ENCODE results near the gene TSPAN12.

Gene TSPAN12

GRCh38 chr7:120805636-120806388, 52.1 kb downstream of the TSPAN12 start:
- peak in 1 of 2 donors; percentile 28 for DNase-seq
- H3K9me3 ChIP-seq: no peaks in the 10 kb centered on the region
- H3K36me3 ChIP-seq: no peaks in the 10 kb centered on the region
- TF ChIP-seq CTCF (IDR thresholded peaks at IDR 0.05): peak; percentile 64 to 70
- intact Hi-C loops (cut with DNase I; ENCODE audit: low total_unique reads): no loop called here
- peaks cover 0 to 29% (median 14%) of the 10 kb centered on the region in 4 donors for H3K4me1 ChIP-seq
- peak overlapping the region; percentile 55 to 68 for H3K27ac ChIP-seq
- no peaks in the 10 kb centered on the region for H3K27me3 ChIP-seq
- H3K4me3 ChIP-seq: no peak overlapping the region

GRCh38 chr7:120802751-120803150, 55.2 kb downstream of the TSPAN12 start:
- no peaks in the 10 kb centered on the region for H3K36me3 ChIP-seq
- H3K4me1 ChIP-seq: peaks cover 0 to 29% (median 14%) of the 10 kb centered on the region in 4 donors
- no peak overlapping the region for H3K27ac ChIP-seq
- DNase-seq: no peak
- TF ChIP-seq CTCF (IDR thresholded peaks at IDR 0.05): no peak
- H3K27me3 ChIP-seq: no peaks in the 10 kb centered on the region
- no peaks in the 10 kb centered on the region for H3K9me3 ChIP-seq
- intact Hi-C loops (cut with DNase I; ENCODE audit: low total_unique reads): no loop called here
- no peak overlapping the region for H3K4me3 ChIP-seq

- H3K27ac ChIP-seq: no peak overlapping the region
- TF ChIP-seq CTCF (IDR thresholded peaks at IDR 0.05): no peak
- H3K4me1 ChIP-seq: peaks cover 0 to 6% (median 2%) of the 10 kb centered on the region in 4 donors
- no peak overlapping the region for H3K4me3 ChIP-seq
- no peaks in the 10 kb centered on the region for H3K9me3 ChIP-seq
- intact Hi-C loops (cut with DNase I; ENCODE audit: low total_unique reads): loop anchor here (10.0 kb wide), 1 partner anchor 295 kb away; no protein-coding TSS in a partner anchor
- no peaks in the 10 kb centered on the region for H3K36me3 ChIP-seq
- no peak for DNase-seq
- H3K27me3 ChIP-seq: no peaks in the 10 kb centered on the region
Observed at GRCh38 chr7:120799813-120800475, 58.0 kb downstream of the TSPAN12 start.

- TF ChIP-seq CTCF (IDR thresholded peaks at IDR 0.05): no peak
- DNase-seq: no peak
- H3K9me3 ChIP-seq: no peaks in the 10 kb centered on the region
- no peaks in the 10 kb centered on the region for H3K36me3 ChIP-seq
- no peak overlapping the region for H3K27ac ChIP-seq
- H3K4me1 ChIP-seq: no peaks in the 10 kb centered on the region
- H3K4me3 ChIP-seq: no peak overlapping the region
- intact Hi-C loops (cut with DNase I; ENCODE audit: low total_unique reads): loop anchor here (10.0 kb wide), 1 partner anchor 296 kb away; no protein-coding TSS in a partner anchor
- no peaks in the 10 kb centered on the region for H3K27me3 ChIP-seq
Observed at GRCh38 chr7:120799147-120799546, 58.8 kb downstream of the TSPAN12 start.

GRCh38 chr7:120797026-120797645, 60.8 kb downstream of the TSPAN12 start:
- Histone ChIP-seq H3K4me1 (peaks cover 0 to 2% (median 0%) of the 10 kb centered on the region in 4 donors), H3K27me3 (no peaks in the 10 kb centered on the region), H3K4me3 (no peak overlapping the region), H3K9me3 (no peaks in the 10 kb centered on the region), H3K27ac (no peak overlapping the region), H3K36me3 (no peaks in the 10 kb centered on the region)
- no peak for DNase-seq
- TF ChIP-seq CTCF (IDR thresholded peaks at IDR 0.05): no peak
- intact Hi-C loops (cut with DNase I; ENCODE audit: low total_unique reads): loop anchor here (10.0 kb wide), 1 partner anchor 298 kb away; no protein-coding TSS in a partner anchor

Data from tibial artery (tissue), 4 donors.